Fibroblast of skin of abdomen (primary cell): ENCODE measurements around the gene RNF121. TPM values are rescaled to one million over a fixed set of nuclear protein-coding genes. Genes with fewer than 3 reads are reported as not detected.
"Not testable (repeated sequence)": the region's sequence is repeated elsewhere in the genome, so short reads cannot be mapped to it uniquely, and the experiment has no call there.

Source experiments
- DNase-seq: peaks from one replicate; pipeline ENCODE4 v3.0.0-alpha.2; 2013
- polyA plus RNA-seq, 2 experiments: library from polyadenylated mRNA; unstranded; fragments of 120-200 nt; gene quantifications; one replicate each; pipeline ENCODE4 v1.2.1, GENCODE V29; 2013; ENCODE audit not compliant: insufficient read length in 2 of 2

RNF121 gene
- 29.3 TPM for polyA plus RNA-seq (2013, experiment 1 of 2; ENCODE audit: insufficient read length)
- 34.2 TPM for polyA plus RNA-seq (2013, experiment 2 of 2; ENCODE audit: insufficient read length)

DNA sequence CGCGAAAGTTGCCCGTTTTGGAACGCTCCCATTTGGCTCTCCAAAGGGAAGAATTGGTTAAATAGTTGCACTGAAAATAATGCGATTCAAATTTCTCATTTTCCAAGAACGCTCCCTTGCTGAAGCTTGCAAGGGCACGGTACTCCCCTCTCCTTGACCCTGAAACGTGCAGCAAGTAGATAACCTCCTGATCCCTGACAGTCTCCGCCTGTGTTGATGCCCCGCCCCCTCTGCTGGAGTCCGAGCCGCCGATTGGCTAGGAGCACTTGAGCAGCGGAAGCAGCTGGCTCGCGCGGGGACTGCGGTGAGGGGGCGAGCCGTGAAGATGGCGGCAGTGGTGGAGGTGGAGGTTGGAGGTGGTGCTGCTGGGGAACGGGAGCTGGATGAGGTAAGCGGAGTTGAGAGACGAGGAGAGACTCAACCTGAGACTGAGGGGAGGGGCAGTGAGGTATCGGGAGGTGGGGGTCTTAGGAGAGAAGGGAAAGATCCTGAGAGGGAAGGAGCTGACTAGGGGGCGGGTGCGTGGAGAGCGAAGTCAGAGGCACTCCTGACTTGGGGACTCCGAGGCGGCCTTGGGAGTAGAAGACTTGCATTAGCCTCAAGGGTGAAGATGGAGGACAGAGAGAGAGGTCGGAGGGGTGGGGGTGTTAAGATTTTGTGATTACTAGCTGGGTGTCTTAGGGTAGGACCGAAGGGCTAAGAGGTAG, at the start of gene RNF121:
Gene RNF121 (plus strand): TSS at position 310 of the 707 bp plus-strand sequence. CDS start 16 bp downstream, at position 326.
- DNase-seq: peak; percentile 95

DNA sequence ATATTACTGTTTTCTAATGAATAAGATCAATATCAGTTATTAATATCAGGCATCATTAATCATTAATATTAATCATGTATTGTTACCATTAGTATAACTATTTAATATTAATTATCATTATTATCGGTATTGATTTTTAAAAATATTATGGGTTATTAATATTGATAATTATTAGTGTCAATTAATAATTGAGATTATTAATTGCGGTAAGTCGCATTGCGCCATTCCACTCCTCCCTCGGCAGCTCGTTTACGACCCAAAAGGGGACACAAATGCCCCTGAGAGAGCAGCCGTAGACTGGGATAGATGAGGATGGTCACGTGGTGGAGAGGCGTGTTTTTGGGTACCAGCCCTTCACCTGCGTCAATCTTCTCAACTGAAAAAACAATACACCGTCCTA, 43.0 kb upstream of the RNF121 start:
- DNase-seq: not testable (repeated sequence)

DNA sequence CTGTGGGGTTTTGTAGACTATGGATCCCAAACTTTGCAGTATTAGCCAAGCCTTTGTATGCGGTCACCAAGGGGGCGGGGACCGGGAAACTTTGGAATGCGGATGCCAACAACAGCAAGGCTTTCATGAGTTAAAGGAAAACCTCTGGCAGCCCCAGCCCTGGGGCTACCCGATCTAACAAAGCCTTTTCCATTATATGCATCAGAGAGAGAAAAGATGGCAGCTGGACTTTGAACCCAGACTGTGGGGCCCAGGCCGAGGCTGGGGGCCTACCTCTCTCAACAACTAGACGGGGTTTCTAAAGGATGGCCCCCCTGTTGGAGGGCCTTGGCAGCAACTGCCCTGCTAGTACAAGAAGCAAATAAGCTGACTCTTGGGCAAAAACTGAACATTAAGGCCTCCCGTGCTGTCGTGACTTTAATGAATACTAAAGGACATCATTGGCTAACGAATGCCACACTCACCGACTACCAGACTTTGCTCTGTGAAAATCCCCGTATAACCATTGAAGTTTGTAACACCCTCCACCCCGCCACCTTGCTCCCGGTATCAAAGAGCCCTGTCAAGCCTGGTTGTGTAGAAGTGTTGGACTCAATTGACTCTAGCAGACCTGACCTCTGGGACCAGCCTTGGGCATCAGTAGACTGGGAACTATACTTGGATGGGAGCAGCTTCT, 40.4 kb upstream of the RNF121 start:
- DNase-seq: not testable (repeated sequence)

DNA sequence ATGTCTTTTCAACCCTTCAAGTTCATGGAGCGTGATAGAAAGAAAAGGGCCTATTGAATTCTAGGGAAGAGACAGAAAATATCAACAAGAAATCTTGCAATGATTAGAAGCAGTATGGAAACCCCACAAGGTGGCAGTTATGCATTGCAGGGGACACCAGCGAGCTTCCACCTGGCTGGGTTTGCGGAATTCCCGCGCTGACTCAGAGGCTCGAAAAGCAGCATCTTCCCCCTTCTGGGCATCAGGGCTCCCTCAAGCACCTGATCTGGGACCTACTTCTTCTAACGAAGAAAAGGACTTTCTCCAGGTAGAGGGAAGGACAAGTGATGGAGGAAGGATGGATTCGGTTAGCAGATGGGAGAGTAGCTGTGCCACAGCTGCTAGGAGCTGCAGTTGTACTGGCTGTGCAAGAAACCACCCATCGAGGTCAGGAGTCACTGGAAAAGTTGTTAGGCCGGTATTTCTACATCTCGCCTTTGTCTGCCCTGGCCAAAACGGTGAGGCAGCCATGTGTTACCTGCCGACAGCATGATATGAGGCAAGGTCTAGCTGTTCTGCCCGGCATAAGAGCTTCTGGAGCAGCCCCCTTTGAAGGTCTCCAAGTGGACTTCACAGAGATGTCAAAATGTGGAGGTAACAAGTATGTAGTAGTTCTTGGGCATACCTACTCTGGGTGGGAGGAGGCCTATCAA, 39.5 kb upstream of the RNF121 start:
- DNase-seq: not testable (repeated sequence)

DNA sequence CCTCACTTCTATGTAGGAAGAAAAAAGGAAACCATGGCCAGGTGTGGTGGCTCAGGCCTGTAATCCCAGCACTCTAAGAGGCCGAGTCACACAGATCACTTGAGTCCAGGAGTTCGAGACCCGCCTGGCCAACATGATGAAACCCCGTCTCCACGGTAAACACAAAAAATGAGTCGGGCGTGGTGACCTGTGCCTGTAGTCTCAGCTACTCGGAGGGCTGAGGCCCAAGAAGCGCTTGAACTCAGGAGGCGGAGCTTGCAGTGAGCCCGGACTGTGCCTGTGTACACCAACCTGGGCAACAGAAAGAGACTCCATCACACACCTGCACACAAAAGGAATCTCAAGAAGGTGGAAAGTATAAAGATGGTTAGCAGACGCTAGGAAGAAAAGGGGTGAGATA, 32.9 kb upstream of the RNF121 start:
- DNase-seq: no peak

DNA sequence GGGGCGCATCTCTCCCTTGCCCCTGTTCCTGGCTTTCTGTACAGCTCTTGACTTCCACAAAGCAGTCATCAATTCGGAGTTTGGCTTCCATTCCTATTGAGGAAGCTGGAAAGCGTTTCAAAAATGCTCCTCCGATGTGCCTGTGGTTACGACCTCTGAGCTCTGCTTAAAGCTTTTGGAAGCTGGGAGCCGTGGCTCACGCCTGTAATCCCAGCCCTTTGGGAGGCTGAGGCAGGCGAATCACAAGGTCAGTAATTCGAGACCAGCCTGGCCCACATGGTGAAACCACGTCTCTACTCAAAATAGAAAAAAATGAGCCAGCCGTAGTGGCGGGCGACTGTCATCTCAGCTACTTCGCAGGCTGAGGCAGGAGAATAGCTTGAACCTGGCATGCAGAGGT, 27.7 kb upstream of the RNF121 start:
- peak; percentile 86 for DNase-seq

DNA sequence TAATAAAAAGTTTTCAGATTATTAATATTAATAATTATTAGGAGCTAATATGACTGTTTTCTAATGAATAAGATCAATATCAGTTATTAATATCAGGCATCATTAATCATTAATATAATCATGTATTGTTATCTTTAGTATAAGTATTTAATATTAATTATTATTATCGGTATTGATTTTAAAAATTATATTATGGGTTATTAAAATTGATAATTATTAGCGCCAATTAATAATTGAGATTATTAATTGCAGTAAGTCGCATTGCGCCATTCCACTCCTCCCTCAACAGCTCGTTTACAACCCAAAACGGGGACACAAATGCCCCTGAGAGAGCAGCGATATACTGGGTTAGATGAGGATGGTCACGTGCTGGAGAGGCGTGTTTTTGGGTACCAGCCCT, 20.6 kb upstream of the RNF121 start:
- no peak for DNase-seq

DNA sequence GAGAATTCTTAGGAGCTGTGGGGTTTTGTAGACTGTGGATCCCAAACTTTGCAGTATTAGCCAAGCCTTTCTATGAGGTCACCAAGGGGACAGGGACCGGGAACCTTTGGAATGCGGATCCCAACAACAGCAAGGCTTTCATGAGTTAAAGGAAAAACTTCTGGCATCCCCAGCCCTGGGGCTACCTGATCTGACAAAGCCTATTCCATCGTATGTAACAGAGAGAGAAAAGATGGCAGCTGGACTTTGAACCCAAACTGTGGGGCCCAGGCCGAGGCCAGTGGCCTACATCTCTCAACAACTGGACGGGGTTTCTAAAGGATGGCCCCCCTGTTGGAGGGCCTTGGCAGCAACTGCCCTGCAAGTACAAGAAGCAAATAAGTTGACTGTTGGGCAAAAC, 18.1 kb upstream of the RNF121 start:
- not testable (repeated sequence) for DNase-seq

DNA sequence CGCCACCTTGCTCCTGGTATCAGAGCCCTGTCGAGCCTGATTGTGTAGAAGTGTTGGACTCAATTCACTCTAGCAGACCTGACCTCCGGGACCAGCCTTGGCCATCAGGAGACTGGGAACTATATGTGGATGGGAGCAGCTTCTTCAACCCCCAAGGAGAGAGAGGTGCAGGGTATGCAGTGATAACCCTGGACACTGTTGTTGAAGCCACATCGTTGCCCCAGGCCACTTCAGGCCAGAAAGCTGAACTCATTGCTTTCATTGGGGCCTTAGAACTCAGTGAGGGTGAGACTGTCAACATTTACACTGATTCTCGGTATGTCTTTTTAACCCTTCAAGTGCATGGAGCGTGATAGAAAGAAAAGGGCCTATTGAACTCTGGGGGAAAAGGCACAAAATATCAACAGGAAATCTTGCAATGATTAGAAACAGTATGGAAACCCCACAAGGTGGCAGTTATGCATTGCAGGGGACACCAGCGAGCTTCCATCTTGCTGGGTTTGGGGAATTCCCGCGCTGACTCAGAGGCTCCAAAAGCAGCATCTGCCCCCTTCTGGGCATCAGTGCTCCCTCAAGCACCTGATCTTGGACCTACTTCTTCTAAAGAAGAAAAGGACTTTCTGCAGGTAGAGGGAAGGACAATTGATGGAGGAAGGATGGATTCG, 17.4 kb upstream of the RNF121 start:
- peak; percentile 5 for DNase-seq

DNA sequence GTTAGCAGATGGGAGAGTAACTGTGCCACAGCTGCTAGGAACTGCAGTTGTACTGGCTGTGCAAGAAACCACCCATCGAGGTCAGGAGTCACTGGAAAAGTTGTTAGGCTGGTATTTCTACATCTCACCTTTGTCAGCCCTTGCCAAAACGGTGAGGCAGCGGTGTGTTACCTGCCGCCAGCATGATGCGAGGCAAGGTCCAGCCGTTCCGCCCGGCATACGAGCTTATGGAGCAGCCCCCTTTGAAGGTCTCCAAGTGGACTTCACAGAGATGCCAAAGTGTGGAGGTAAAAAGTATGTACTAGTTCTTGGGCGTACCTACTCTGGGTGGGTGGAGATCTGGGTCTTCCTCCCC, 16.9 kb upstream of the RNF121 start:
- not testable (repeated sequence) for DNase-seq

DNA sequence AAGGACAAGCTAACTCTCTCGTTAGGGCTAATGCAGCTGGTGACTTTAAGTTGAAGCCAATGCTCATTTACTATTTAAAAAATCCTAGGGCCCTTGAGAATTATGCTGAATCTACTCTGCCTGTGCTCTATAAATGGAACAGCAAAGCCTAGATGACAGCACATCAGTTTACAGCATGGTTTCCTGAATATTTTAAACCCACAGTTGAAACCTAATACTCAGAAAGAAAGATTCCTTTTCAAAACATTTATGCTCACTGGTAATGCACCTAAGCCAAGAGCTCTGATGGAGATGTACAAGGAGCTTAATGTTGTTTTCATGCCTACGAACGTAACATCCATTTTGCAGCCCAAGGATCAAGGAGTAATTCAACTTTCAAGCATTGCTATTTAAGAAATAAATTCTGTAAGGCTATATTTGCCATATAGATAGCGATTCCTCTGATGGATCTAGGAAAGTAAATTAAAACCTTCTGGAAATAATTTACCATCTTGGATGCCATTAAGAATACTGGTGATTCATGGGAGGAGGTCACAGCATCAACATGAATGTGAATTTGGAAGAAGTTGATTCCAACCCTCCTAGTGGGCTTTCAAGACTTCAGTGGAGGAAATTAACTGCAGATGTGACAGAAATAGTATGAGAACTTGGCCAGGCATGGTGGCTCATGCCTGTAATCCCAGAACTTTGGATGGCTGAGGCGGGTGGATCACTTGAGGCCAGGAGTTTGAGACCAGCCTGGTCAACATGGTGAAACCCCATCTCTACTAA, 14.9 kb upstream of the RNF121 start:
- DNase-seq: peak; percentile 93

DNA sequence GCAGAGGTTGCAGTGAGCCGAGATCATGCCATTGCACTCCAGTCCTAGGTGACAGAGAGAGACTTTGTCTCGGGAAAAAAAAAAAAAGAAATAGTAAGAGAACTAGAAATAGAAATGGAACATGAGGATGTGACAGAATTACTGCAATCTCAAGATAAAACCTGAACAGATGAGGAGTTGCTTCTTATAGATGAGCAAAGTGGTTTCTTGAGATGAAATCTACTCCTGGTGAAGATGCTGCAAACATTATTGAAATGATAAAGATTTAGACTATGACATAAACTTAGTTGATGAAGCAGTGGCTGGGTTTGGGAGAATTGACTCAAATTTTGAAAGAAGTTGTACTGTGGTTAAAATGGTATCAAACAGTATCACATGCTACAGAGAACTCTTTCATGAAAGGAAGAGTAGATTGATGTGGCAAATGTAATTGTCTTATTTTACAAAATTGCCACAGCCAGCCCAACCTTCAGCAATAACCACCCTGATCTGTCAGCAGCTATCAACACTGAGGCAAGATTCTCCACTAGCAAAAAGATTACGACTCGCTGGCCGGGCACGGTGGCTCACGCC, 14.1 kb upstream of the RNF121 start:
- no peak for DNase-seq

DNA sequence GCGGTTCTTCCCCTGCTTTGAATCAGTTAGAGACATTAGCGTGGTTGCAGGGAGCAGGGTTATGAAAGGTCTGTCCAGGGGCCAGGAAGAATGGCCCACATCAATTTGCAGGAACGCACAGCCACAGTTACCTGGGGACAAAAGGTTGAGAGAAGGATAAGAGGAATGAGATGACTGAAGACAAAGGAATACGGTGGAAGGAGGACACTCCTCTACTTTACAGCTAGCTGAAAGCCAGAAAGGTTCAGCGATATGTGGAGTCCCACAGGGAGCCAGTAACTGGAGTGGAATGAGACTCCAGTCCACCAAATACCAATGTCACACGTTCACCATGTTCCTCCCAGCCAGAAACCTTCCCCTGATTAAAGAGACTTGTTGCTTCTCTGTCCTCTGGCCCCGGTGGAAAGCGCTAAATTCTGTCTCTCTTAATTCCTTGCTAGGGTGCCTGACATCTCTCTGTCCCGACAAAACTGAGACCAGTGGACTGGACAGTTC, 11.2 kb upstream of the RNF121 start:
- DNase-seq: peak; percentile 35

DNA sequence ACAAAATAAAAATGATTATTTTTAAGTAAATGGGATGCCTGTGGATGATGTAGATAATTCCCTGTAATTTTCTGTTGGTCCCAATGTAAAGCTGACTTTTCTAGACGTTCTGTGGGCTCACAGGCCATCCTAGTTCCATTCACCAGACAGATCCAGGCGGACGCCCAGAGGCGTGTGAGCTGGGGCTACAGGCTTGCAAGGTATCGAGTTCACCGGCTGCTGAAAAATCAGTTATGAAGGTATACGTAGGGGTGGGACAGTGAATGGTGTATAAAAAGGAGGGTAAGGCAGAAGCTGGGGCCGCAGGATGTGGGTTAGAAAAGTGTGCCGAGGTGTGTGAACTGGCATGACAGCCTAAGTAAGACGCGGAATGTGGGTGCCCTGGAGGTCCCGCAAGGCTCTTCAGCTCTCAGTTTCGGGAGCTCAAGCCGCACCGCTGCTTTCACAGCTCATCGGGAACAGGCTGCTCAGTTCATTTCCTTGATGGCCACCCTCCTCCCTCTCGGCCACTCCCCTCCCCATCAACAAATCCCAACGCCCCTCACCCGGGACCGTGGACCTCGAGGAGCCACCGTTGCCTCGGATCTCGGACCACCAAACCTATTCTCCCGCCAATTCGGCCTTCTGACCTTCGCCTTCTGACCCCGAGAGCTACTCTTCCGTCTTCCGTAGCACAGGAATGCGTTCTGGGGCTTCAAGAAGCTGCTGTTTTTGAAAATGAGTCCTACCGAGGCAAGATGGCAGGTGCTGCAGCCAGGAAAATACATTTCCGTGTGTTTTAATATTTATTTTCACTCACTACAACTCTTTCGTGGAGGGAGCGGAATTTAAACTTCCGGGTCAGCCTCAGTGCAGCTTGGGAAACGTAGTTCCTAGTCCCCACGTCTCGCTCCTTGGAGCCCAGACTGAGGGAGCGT, 768 bp upstream of the RNF121 start, which contains the start of gene XNDC1N:
Gene XNDC1N (minus strand): TSS at position 775 of the 917 bp plus-strand sequence. CDS start 5,241 bp downstream, outside the sequence.
- peak; percentile 87 for DNase-seq

DNA sequence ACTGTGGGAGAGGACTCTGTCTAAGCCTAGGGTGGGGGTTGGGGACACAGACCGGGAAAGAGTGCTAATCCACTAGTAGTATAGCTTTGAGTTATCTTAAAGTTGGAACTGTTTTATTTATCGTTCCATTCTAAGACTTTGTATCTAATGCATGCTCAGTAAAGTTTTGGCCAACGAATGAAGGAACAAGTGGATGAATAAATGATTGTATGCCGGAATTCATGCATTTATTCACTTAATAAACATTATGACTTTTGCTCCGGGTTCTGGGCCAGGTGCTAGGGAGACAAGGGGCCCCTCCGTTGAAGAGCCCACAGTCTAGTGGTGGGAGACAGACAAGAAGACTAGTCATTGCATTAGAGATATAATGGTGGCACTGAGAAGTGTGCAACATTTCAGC, 645 bp downstream of the RNF121 start:
- no peak for DNase-seq

DNA sequence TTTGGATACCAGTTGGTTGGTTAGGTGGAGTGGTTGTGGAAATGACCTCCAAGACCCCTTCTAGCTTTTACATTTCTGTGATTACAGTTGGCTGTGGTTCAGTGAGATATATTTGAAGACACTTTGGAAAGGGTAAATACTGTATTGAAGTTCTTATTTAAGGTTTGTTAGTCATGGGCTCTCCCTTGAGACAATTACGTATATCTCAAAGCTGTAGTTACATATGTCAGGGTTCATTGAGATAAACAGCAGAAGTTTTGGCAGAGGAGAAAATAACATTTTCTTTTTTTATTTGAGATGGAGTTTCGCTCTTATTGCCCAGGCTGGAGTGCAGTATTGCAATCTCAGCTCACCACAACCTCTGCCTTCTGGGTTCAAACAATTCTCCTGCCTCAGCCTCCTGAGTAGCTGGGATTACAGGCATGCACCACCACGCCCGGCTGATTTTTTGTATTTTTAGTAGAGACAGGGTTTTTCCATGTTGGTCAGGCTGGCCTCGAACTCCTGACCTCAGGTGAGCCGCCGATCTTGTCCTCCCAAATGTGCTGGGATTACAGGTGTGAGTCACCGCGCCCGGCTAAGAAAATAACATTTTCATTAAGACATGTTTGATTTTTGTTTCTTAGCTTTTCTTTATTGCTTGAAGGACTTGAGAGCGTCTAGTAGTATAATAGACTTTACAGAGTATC, 1.9 kb downstream of the RNF121 start:
- no peak for DNase-seq

DNA sequence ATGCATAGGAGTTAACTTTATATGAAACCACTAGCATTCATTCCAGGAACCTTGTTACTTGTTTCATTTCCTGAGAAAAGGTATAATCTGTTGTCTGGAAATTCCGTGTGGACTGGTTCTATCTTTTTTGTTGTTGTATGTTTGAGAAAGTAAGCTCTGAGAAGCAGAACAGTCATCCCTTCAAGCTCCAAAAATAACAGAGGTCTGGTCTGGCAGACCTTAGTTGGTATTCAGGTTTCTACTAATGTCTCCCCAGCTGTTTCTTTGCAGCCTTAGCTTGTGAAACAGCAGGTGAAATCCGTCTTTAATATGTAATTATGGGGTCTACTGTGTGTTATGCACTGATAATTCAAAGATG, 2.4 kb downstream of the RNF121 start:
- no peak for DNase-seq

DNA sequence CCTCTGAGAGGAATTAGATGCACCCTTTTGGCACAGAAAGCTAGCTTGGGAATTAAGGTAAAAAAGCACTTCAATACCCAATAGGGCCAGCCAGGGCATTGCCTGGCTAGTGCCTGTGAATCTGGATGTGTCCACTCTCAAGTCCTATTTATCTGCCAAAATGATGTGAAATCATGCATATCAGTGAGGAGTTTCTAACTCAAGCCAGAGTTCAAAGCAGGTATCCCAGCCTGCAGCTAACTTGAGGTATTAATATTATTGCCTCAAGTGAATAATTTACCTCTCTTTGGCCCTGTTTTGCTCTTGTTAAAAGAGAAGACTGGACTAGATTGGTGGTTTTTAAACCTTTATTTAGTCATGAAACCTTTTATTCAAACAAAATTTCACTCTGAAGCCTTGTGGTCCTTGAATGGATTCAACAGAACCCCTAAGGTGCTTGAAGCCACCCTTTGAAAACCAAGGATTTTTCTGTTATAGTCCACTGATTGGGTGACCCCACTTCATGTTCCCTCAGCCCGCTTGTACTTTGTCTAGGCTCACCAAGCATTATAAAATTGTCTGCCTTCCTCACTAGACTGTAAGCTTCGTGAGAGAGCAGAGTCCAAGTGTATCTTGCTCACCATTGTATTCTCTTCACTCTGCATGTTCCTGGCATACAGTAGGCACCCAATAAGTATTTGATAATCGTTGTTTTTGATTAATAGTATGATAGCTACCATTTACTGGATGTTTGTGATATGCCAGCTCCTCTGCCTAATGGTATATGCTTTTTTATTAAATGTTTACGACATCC, 4.5 kb downstream of the RNF121 start:
- DNase-seq: no peak

DNA sequence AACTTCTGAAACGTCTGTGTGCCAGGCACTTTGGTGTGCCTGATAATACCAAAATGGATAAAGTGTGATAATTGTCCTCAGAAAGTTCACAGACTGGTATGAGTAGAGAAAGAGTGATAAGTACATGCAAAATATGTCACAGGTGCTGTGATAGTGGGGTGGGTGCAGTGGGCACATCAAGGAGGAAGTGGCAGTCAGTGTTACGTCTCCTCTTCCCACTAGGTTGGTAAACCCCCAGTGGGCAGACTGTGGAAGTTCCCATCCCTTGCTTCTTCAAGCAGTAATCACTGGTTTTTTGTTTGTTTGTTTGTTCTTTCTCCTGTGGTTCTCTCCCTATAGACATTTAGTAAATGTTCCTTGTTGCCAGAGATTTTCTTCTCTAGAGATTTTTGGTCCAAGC, 5.4 kb downstream of the RNF121 start:
- DNase-seq: no peak
